Hepatocyte (in vitro differentiated cells): ENCODE data around the gene KCTD11.

Experiments
- EZH2 ChIP-seq: fragments of 200-600 bp; sonication (generic); IDR thresholded peaks from 2 replicates; pipeline ENCODE4 v1.6.1; 2016; ENCODE audit warnings: antibody characterized with exemption, mild to moderate bottlenecking, borderline replicate concordance
- EZH2phosphoT487 ChIP-seq: fragments of 200-600 bp; sonication (generic); IDR thresholded peaks from one replicate; pipeline ENCODE4 v1.6.1; 2018; ENCODE audit warnings: antibody characterized with exemption, mild to moderate bottlenecking, low read depth, moderate library complexity; ENCODE audit not compliant: unreplicated experiment, severe bottlenecking
- TF ChIP-seq, protein P1 (sequence below): fragments of 200-600 bp; sonication (generic); IDR thresholded peaks from 2 replicates; pipeline ENCODE4 v1.5.1; 2016; ENCODE audit warnings: antibody characterized with exemption, mild to moderate bottlenecking; ENCODE audit not compliant: poor library complexity

DNA sequence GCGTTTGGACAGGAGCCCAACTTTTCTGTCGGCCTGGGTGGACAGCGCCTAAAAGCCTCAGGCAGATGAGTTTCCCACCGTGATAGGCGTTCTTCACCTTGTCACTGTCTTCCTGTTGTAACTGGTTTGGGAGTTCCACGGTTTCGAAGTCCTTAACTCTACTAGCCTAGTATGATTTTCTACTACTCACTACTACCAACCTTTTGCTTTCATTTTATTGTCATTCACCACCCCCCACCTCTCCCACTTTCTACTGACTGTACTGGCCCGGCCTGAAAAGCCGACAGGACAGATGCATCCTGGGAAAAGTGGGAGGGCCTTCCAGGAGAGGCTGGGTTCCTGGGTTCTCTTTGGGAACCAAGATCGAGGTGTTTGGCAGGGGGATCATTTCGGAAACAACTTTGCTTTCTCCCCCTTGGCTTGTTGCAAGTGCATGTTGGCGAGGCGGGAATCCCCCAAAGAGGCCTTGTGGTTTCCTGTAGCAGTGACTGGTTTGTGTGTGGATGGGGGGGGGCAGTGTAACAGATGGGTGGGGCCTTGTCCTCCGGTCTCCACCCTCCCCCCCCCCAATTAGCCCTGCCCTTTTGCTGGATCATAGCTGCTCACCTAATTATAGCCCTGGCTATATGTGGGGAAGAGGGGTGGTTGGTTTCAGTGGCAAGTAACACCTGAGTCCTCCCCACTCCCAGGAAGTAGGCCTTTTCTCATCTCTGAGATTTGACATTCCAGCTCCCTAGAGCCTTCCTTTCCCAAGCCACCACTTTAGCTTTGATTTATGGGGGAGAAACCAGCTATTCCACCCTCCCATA lies 43.1 kb upstream of the KCTD11 start:
- TF ChIP-seq, protein P1, sequence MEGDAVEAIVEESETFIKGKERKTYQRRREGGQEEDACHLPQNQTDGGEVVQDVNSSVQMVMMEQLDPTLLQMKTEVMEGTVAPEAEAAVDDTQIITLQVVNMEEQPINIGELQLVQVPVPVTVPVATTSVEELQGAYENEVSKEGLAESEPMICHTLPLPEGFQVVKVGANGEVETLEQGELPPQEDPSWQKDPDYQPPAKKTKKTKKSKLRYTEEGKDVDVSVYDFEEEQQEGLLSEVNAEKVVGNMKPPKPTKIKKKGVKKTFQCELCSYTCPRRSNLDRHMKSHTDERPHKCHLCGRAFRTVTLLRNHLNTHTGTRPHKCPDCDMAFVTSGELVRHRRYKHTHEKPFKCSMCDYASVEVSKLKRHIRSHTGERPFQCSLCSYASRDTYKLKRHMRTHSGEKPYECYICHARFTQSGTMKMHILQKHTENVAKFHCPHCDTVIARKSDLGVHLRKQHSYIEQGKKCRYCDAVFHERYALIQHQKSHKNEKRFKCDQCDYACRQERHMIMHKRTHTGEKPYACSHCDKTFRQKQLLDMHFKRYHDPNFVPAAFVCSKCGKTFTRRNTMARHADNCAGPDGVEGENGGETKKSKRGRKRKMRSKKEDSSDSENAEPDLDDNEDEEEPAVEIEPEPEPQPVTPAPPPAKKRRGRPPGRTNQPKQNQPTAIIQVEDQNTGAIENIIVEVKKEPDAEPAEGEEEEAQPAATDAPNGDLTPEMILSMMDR = no peak
- TF ChIP-seq EZH2phosphoT487 (no peak), EZH2 (no peak)
